HG03565 (cell line): ENCODE results near the gene DPP4.
"Not testable (repeated sequence)": the region's sequence is repeated elsewhere in the genome, so short reads cannot be mapped to it uniquely, and the experiment has no call there.

Experiments
- ATAC-seq: cut with Tn5 transposase; IDR thresholded peaks from one replicate; pipeline ENCODE4 v1.9.1; 2021; ENCODE audit warnings: mild to moderate bottlenecking, moderate library complexity; ENCODE audit not compliant: unreplicated experiment

The DPP4 gene

DNA sequence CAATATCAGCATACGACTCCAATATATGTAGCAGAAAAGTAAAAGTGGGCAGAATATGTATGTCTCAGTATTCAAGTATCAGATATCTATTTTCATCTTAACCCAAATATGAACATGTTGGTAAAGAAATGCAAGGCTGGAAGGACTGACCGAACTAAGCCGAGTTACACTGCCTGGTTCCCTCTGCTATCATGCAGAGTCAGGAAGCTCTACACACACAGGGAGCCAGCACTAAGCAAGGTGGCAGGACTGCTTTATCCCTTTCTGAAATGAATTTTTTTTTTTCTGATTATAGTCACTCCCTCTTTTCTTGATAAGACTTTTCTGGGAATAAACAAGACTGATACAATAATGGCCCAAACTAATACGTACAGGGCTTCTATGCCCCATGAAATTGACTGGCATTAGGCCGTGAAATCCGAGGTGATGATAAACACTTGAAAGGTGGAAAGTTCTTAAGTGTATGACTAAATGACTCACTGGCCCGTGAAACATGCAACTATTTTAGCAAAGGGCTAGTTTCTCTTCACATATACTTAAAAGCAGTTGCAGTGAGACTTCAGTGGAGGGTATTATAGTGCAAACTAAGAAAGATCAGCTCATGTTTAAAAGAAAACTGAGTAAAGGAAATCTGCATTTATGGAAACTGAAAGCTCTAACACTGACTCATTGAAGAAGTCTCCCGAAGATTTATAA lies 14.9 kb downstream of the DPP4 start:
- ATAC-seq: peak; percentile 81

DNA sequence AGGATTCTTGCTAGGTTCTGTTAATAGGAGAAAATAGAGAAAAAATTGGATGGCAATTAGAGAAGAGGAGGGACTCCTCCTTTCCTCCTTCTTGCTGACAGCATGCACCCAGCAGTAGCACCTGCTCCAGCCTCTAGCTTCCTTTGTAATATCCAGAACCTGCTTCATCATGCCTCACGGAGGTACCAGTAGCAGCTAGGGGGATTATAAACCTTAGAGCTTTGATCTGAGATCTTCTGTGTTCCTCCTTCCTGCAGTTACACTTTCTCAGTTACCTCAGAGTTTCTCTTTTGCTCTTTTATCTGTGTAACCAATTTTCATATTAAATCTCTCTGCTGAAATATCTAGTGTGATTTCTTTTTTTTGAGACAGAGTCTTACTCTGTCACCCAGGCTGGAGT lies 16.6 kb downstream of the DPP4 start:
- ATAC-seq: no peak

DNA sequence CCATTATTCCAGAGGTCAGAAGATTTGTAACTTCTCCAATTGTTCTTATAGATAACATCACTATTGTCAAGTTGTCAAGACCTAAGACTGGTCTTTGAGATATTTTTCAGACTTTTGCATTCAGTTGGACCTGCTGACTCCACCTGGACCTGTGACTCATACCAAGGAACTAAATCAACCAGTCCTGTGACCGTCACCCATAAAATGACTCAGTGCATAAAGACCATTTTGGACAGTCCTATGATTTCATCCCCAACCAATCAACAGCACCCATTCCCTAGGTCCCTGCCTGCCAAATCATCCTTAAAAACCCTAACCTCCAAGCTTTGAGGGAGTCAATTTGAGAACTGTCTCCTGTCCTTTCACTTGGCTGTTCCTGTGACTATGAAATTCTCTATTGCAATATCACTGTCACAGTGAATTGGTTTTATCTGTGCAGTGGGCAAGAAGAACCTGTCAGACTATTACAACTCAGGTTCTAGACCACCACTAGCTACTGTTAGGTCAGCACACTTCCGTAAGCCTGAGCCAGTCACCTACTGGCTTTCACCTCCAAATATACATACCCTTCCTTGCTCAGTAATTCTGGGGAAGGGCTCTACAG lies 17.1 kb downstream of the DPP4 start:
- ATAC-seq: no peak

DNA sequence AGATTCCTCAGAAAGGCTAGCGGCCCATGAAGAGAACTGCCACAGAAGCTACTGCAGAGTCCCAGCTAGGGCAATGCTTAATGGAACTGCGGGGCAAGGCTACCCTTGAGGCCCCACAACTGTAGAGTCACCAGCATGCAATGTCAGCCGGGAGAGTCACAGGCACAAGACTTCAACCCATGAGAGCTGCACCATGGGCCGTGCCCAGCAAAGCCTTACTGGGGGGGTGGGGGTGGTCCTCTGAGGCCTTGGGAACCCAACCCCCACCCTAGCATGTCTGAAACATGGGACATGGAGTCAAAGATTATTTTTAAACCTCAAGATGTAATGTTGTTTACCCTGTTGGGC lies 20.2 kb downstream of the DPP4 start:
- ATAC-seq: no peak

DNA sequence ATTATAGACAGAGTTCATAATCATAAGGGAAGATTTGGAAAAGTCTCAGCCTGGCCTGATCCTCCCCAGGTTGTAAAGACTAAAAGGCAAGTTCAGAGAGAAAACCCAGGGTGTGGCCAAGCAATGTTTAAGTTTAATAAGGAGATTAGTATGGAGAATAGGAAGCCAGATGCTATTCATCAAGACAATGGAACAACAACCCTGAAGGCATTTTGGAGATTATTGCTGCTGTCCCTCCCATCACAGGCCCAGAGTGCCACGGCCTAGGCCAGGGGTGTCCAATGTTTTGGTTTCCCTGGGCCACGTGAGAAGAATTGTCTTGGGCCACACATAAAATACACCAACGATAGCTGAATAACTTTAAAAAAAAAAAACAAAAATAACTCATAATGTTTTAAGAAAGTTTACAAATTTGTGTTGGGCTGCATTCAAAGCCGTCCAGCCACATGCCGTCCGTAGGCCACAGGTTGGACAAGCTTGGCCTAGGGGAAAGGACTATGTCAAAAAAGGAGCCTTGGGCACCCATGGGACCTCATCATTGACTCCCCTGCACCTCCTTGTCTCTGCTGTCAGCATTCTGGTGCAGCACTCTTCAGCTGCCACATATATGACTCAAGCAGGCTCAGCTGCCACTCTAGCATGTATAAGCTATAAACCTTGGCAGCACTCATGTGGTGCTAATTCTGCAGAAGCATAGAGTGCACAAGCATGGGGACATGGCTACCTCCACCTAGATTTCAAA lies 20.8 kb downstream of the DPP4 start:
- no peak for ATAC-seq

DNA sequence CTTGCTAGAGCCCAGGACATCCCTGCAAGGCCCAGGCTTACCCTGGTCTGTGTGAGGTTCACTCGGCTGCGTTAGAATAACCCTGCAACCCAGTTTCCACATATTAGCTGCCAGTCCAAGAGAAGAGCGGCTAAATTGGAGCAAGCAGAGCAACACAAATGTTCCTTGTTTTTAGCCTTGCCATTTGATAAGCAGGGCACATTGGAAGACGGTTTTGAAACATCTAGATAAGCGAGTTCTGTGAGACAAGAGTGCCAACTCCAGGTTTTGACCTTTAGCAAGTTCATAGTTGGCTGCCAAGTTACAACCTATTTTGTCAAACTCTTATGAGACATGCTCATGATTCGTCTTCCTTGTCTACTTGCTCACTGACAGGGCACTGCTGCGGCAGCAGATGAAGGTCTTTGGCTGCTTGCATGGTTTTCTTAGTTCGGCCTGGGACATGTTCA lies 23.5 kb downstream of the DPP4 start:
- ATAC-seq: no peak

DNA sequence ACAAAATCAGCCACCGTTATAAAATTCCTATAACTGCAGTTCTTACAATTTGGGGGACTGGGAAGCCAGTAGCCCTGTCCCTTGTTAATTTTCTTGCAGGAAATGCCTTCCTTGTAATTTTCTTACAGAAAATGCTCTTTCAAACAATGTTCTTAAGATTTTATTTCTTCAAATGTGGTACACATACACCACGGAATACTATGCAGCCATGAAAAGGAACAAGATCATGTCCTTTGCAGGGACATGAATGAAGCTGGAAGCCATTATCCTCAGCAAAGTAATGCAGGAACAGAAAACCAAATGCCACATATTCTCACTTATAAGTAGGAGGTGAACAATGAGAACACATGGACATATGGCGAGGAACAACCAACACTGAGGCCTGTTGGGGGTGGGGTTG lies 24.9 kb downstream of the DPP4 start:
- ATAC-seq: not testable (repeated sequence)

DNA sequence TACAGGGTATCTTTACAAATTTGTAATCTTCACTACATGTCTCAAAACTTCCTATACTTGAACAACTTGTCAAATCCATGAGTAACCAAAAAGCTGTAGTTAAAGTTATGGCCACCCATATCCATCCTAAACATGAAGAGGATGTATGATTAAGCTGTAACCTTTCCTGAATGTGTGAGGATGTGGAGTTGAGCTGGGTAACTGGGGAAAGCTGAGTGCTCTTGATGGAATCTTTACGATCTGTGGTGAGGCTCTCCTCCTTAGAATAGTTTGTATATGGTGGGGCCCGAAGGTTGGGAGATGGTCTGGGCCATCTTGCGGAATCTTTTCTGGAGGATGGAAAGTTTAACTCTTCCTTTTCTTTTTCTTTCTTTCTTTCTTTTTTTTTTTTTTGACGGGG lies 29.4 kb downstream of the DPP4 start:
- no peak for ATAC-seq

DNA sequence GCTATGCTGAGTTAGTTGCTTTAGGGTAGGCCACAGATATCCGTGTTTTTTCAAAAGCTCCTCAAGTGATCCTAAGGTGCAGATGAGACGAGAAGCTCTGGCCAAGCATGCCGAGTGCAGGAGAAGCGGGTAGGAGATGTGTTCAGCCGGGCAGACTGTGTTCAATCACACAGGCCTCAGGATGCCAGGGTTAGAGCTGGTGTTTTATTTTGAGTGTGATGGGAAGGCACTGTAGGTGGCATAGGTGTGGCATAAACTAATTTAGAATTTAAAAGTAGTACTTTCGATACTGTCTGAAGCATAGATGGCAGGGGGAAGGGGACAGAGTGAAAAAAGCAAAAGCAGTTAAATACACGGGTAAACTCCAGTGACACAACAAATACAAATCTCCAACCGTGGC lies 30.9 kb downstream of the DPP4 start:
- ATAC-seq: no peak

DNA sequence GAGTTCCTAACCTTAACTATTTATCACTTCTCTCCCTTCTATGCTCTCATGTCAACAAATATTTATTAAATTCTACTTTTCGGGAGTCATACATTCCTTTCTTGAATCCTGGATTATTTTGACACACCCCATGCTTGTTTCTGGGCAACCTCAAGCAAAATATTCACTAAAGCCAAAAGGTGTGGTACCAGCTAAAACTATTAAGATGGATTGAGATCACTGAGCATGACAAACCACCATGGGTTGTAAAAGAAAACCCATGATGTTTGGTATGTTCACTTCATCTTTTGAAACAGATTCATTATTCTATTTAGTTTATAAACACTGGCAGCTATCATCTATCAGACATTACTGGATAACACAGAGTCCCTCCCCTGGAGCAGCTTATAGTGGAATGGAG lies 32.5 kb downstream of the DPP4 start:
- ATAC-seq: no peak

DNA sequence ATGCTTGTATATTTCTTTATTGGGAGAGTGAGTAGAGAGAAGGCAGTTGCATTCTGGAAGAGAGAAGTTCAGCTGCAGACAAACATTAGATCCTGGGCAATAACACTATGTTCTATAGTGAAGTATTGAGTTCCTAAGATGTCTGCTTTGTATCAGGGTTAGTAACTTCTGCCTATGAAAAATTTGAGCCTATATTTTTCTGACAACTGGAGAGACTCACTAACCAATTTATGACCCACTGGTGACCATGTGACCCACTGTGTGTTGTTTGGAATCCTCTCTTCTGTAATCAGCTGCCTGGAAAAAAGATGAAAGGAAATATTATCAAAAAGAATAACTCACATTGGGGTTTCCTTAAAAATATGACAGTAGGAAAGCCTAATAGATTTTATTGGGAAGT lies 35.3 kb downstream of the DPP4 start:
- no peak for ATAC-seq

DNA sequence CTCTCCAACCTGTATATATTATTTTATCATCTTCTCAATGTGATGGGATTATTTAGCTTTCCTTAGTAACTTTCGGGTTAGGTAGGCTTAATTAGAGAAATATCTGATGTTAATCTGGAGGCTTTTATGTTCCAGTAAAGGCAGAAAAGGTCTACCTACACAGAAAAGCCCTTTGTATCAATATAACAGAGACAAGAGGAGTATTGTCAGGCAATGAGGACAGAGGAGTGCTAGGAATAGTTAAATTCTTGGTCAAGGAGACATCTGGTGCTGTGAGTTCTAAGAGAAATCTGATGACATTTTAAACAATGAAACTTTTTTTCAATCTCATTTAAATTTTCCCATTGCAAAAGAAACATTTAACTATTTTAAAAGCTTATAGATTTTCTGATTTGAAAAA lies 36.1 kb downstream of the DPP4 start:
- ATAC-seq: no peak

DNA sequence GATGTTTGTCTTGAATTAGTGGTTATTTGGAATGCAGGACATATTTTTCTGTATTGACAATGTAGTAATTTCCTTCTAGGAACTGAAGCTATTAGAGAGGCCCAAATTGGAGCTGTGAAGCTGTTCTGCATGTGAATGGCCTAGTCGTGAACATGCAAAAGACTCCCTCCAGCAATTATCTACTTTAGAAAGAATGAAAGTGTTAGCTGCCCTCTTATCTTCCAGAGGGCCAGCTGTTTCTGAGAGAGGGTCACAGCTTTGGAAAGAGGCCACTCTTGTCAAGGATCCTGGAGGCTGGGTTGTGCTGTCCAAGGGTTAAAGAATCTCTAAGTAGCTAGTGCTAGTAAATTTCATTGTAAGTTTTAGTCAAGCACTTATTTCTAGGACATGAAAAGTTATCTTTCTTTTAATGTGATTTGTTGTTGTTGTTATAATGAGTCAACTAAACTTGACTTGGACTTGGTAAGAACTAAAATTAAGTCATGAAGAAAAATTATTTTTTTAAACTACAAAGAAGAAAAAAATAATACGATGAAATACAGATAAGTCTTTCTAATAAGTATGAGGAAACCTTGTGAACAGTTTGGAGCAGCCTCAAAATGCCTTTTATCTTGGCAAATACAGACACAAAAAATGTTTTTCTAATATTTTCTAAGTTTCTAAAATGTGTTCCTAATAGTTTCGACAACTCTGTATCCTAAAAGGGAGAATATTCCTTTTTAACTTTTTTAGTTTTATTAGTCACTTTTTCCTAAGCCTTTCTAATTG lies 36.8 kb downstream of the DPP4 start:
- no peak for ATAC-seq

DNA sequence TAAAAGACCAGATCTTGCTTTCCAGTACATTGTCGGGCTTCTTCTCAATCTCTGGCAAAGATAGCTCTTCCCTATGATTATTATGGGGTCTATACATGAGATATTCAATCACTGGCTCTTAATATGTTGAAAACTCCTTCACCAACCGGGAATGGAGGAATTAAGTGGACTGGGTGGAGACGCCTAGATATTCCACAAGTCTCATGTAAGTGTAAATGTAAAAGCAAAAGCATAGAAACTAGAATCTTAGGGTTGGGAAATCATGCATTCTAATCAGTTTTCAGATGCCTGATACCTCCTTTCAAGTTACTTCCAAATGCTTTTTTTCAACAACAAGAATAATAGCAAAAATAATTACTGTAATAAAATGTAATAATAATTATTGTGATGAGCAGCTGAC lies 38.0 kb downstream of the DPP4 start:
- ATAC-seq: no peak

DNA sequence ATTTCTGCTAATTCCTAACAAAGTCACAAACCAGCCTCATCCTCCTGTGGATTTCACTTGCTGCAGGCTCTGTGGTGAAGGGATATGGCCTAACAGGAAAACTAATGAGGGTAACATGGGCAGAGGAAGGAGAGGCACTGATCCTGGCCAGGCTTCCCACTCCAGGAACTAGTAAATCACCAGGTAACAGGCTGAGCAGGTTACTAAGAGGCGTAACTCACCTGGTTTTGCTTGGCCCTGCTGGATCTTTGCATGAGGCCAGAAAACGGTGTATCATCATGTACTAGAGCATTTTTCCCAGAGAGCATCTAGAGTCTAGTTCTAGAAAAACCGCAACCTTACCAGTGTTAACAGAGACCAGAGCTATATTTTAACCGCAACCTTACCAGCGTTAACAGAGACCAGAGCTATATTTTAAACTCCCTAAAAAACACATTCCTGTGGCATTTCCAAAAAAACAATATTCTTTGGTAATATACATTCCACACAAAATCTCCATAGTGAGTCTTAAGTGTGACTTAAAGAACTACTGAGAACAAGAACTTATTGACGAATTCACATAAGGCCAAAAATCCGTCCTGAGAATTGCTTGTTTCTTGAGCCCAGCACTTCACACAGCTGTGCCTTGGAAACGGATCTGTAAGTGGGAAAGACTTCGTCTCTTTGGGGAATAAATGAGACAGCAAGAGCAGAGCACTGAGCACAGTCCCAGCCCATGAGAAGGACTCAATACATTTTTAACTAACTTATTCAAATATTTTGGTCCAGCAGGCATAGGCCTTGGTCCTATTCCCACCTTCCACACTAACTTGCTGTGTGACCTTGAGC lies 43.4 kb downstream of the DPP4 start:
- ATAC-seq: no peak

DNA sequence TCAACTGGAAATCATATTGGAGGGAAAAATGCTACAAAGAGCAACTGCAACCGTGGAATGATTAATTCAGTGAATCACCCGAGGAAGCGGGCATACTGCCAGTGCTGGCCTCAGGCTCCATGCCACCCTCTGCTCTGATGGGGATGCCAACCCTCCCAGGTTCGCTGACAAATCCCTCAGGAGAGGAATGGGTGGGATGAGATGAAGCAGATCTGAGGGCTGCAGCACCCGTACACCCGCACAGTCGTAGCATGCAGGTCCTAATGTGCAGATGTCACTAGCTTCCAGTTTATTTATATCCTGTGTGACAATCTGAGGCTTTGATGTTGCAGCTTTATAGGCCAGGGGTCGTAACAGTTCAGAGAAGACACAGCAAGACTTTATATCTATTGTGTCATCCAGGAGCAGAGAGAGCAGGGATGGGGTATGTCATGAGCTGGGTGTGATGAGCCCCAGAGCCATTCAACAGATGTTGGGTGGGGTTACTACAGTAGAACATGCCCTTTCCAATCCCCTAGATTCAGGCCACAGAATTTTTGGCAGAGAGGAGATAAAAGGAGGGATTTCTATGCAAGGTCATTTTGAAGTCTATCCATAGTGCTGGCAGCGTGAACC lies 44.6 kb downstream of the DPP4 start:
- ATAC-seq: no peak

DNA sequence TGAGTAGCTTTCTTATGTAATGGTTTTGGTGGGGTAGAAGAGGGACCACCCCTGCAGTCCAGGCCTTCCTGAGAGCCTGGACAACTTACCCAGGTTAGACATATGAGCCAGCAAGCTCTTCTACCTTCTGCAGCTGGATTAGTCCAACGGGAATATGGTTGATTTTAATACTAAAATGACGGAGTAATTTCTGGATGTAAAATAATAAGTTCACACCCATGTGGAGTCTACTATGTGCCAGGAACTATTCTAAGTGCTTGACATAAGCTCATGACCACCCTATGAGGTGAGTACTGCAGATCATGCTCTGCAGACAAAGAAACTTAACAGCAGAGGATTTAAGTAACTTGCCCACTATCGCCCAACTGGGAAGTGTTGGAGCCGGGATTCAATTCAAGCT lies 45.5 kb downstream of the DPP4 start:
- no peak for ATAC-seq

DNA sequence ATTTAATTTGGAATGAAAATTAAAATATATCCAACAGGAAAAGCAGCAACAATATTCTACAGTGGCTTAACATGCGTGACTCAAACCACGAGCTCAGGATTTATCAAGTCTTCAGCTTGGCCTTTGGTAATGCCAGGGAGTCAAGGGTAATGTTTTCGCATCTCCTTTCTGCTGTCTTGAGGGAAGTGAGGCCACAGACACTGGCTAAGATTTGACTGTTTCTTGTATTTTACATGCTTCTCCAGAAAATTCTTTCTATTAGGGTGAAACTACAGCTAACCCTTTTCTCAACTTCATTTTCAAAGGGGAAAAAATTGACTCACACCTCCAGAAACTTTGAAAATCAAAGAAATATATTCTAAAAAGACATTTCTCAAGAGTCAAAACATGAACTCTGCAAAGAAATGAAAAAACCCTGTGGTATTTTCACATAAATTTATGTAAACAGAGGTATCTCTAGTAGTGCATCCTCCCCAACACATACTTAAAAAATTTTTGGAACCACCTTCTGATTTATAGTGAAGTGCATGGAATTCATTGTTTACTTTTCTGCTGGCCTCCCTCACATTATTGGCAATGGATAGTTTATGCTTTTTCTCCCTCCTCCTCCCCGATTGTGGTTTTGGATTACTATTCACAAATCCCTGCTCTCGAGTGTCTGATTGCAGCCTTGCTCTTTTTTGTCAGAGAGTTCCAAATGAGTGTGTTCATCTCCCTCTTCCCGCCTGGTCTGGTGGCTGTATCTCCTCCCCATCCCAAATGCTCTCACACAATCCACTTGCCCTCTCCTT lies 48.7 kb downstream of the DPP4 start:
- no peak for ATAC-seq

DNA sequence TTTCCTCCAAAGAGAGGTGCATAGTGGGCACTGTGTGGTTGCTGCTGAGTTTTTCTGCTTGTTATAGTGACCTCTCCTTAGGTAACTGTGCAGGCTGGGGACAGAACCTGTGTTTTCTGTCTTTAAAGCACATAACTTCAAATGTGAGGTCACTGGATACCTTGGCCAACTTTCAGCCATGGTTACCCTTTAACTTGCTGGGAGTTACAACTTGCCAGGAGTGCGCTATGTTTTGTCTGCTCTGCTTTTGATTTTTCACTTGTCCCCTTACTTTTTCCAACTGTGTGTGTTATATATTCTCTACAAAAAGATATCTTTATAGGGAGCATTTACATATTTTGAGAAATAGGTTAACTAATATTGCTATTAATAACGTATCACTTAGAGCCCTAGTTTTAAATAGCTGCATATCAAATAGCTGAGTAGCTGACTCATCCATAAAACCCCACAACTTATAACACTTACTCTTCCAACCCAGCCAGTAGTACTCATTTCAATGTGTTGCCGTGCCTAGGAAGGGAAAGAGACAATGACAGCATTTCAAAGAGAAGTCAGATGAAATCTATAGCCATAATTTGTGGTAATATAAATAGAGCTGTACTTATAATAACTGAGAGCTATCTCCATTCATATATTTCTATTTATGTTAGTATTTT lies 51.6 kb downstream of the DPP4 start:
- no peak for ATAC-seq
